Vagina (tissue), 2 donors: ENCODE results near the gene WDR75.

ENCODE experiments used
- POLR2AphosphoS5 ChIP-seq, 2 donors: sonication (generic); formaldehyde crosslinking; IDR thresholded peaks; one replicate each; pipeline ENCODE4 v1.9.0; 2017; ENCODE audit warnings: antibody characterized with exemption in 2 of 2, mild to moderate bottlenecking in 2 of 2, low read depth in 1 of 2; ENCODE audit not compliant: insufficient read depth in 1 of 2
- TF ChIP-seq, protein P1 (sequence below), 3 experiments: fragments of 450-650 bp in 2 of 3; fragments of 200-600 bp in 1 of 3; sonication (generic) in 1 of 3; IDR thresholded peaks; one replicate each; pipeline ENCODE4 v1.5.1; 2017 to 2019; ENCODE audit warnings: antibody characterized with exemption in 3 of 3, mild to moderate bottlenecking in 2 of 3, moderate library complexity in 2 of 3

DNA sequence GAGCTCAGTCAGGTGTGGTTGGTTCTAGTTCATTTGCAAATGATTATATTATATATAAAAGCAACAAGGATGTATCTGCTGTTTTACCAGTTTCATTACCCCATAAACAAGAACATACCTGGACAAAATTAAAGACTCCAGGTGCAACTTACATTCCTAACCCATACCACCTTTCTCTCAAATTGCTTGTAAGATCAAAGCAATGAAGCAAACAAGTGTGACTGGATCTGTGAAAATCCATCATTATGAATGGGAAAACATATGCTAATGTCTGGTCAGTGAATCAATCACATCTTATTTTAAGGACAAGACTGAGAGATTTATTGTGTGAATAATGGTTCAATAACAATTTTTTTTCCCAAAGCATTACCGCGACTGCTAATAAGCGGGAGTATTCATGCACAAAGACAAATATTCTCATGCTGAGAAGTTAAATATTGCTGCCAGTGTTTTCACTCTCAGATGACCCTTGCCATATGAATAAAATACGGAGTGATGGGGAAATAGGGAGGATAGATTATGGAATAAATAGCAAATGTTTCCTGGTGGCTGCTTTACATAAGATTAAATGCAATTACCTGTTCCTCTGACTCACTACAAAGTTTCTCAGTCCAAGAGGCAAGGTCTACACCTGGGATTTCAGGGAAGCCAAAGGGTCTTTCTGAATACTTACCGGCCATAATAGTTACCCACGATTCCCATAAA, 59.3 kb downstream of the WDR75 start:
- TF ChIP-seq, protein P1, sequence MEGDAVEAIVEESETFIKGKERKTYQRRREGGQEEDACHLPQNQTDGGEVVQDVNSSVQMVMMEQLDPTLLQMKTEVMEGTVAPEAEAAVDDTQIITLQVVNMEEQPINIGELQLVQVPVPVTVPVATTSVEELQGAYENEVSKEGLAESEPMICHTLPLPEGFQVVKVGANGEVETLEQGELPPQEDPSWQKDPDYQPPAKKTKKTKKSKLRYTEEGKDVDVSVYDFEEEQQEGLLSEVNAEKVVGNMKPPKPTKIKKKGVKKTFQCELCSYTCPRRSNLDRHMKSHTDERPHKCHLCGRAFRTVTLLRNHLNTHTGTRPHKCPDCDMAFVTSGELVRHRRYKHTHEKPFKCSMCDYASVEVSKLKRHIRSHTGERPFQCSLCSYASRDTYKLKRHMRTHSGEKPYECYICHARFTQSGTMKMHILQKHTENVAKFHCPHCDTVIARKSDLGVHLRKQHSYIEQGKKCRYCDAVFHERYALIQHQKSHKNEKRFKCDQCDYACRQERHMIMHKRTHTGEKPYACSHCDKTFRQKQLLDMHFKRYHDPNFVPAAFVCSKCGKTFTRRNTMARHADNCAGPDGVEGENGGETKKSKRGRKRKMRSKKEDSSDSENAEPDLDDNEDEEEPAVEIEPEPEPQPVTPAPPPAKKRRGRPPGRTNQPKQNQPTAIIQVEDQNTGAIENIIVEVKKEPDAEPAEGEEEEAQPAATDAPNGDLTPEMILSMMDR (IDR thresholded peaks at IDR 0.05), result no peak
- TF ChIP-seq POLR2AphosphoS5 (IDR thresholded peaks at IDR 0.05; ENCODE audit: insufficient read depth in 1 of 2, low read depth in 1 of 2), result no peak
